ENCODE results near the gene EFTUD2.

EFTUD2 gene

DNA sequence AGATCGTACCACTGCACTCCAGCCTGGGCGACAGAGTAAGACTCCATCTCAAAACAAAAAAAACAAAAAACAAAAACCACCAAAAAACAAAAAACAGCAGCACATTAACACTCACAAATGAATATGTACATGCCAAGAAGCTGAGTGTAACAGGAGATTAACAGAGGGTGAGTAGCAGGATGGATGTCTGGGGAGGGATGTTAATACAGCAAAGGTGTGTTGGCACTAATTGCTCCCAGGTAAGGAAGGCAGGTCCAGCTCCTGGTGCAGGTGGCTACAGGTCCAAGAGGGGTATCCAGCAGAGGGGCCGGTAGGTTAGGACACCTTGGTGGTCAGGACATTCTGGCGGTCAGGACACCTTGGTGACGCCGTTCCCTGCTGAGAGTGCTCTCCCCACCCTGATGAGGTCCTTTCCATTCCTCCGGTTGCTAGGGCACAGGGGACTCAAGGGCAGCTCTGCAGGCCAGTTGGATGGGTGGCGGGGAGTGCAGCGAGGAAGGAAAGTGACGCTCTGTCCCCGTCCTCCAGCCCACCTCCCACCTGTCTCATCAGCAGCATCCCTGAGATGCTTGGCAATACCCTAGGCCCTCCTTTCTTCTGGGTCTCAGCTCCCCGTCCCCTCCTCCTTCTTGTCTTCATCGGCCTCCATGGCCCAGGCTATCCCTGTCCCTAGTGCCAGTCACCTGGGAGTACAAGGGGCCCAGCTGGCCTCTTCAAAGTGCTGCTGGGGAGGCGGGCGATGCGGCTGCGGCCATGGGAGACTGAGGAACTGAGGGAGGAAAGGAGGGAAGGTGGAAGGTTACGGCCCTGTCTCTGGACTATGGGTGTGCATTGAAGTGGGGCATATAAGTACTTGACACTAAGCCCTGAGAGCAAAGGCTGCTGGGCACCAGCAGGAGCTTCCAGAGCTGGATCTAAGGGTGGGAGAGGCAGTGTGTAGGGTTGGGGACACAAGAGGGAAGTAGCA lies 26.8 kb upstream of the EFTUD2 start:
- DNase-seq = no peak

DNA sequence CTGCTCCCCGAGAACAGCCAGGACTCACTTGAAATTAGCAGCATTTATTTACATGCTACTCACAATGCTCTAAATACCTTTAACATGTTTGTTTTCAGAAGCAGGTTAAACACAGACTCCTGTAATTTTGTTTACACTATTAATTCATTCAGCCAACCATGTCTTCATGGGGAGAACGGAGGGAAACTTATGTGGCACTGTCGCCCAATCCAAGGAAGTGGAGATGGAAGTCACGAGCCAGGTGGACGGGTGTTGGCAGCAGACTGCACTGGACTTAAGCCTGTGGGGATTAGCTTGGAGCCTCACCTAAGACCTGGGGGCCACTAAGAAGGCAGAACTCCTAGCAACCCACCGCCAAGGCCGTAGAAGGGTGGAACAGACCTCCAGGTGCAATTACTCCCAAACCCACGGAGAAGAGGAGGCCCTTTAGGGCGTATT lies 24.9 kb upstream of the EFTUD2 start:
- no peak for DNase-seq

DNA sequence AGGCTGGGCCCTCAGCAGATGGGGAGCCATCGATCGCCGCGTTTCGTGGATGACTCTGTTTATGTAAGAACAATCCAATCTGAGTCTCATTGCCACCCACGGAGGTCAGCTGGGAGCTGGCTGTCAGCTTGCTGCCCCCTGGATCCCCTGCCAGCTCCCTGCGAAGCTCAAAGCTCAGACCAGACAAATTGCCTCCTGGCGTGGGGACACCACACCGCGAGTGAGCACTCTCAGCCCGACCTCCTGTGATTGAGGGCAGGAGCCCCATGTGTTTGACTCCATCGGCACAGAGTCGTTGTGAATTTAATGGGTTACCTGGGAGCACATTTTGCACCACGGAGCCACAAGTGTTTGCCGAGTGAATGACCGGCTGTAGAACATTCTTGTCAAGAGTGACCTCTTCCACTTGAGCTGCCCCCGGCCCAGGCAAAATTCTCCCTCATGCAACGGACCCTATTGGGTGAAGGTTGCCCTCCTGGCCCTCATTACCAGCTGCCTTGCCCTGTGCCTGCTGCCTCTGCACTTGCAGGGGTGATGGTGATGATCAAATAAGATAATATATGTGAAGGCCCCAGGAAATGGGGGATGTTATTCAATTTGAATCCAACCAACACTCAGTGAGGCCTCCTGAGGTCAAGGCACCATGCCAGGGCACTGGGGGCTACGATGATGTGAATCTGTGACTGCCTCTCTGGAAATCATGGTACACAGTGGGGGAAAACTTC lies 23.7 kb upstream of the EFTUD2 start:
- DNase-seq = no peak

DNA sequence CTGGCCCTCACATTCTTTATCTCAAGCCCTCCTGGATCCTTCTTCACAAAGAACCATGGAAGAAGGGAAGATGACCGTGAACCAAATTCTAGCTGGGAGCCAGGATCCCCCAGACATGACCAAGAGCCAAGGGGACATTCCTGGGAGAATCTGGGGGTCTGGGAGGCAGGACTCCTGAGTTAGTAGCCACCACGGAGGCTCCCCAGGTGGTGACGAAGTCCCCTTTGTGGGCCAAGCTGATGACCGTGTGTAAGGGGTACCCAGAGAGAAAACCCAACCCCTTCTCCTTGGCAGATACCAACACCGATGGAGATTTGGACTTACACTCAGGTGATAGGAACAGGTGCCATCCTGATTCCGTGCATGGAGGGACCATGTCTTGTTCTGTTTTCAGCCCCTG lies 22.9 kb upstream of the EFTUD2 start:
- DNase-seq = no peak

DNA sequence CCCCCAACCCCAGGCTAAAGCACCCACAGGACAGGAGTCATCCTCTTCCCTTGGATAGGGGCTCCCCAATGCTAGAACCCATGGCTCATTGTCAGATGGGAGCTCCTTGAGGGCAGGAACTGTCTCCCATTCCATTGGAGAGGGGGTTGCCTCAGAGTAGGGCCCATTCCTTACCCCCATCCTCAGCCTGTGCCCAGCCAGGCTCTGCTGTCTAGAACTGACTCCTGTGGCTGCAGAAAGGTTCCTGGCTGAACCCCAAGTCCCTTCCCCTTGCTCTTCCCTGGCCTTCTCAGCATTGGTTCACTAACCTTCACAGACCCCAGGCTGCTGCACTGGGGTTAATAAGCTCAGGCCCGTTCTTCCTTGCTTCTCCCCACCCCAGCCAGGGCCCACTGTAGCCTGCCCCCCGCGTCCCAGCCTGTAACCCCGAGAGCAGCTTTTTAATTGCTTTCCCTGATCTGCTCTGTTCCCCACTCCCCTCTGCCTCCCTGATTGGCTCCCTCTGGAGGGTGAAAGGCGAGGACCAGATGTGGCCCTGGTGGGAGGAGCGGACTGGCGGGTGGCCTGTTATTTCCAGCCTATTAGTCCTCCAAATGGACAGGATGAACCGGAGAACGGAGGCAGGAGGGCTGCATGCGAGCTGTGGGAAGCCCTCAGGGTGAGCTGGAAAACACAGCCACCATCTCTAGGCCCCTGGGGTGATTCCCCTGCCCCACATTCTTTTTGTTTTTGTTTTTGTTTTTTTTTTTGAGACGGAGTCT lies 22.1 kb upstream of the EFTUD2 start:
- DNase-seq = no peak

- DNase-seq = no peak
Measured at GRCh38 chr17:44920565-44920940, 21.3 kb upstream of the EFTUD2 start.

- no peak for DNase-seq
Measured at GRCh38 chr17:44919885-44920564, 20.8 kb upstream of the EFTUD2 start.

DNA sequence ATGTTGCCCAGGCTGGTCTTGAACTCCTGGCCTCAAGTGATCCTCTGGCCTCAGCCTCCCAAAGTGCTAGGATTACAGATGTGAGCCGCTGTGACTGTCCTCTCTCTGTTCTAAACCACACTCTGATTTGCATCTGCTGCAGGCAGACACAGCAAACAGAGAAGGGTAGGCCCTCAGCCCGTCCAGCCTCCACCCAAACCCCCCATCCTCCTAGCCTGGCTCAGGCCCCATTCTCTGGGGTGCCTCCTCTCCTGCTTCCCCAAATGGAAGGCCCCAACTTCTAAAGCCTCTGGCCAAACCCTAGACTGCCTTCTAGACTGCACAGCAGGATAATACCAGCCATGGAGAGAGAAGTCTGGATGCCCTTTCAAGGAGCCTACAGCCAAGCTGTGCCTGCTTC lies 20.2 kb upstream of the EFTUD2 start:
- DNase-seq = no peak

DNA sequence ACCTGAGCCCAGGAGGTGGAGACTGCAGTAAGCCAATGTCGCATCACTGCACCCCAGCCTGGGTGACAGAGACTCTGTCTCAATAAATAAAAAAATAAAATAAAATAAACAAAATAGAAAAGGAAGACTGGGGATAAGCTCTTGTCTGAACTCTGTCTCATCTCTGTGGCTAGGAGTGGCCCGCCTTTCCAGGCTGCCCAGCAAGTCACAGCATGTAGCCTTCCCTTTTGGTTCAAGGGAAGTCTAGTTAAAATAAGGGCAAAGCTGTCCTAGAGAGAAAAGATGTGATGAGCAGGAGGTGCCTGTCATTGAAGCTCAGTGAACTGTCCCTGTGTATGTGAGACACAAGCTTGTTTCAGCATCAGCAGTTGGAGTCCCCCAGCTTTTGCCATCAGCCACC lies 18.8 kb upstream of the EFTUD2 start:
- no peak for DNase-seq

DNA sequence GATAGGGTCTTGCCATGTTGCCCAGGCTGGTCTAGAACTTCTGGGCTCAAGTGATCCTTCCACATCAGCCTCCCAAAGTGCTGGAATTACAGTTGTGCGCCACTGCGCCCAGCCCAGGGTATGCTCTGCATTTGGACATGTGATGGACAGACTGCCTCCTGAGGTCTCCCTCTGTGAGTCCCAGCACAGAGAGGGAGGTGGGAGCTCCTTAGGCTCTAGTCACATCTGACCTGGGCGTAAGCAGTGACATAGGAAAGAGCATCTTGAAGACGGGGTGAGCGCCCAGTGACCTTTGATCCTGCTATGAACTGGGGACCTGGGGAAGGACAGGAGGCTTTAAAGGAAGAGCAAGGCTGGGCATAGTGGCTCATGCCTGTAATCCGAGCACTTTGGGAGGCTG lies 18.2 kb upstream of the EFTUD2 start:
- DNase-seq = no peak

- DNase-seq = no peak
Measured at GRCh38 chr17:44916781-44917241, 17.6 kb upstream of the EFTUD2 start.

DNA sequence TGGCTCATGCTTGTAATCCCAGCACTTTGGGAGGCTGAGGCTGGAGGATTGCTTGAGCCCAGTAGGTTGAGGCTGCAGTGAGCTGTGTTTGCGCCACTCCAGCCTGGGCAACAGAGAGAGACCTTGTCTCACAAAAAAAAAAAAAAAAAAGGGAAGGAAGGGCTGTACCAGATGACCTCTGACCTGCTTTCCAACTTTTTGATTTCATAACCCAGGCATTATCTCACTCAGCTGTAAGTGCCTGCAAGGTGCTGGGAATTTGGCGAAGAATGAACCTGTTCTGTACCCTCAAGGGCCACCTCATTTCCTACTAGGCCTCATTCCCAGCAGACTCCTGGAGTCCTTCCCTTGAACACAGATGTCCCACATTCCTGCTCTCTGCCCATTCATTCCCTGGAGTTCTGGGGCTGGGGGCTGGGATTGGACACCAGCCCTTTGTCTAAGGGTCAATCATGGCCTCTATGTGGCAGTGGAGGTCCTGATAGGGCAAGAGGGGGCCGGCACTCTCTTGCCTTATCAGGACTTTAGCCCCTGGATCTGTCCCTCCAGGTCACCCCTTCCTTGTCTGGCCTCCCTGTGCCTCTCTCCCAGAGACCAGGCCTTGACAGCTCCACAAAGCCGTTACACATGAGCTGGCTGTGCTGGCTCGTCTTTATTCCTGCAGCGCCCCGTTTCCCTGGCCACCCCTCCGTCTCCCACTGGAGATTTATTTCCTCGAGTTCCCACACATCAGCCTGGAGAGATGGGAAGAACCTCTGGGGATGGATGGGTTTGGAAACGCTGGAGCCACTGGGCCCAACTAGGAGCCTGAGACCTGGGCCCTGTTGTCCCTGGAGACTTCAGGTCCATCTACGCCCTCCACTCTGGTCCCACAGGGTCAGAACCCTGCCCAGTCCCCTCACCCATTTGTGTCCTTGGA lies 16.9 kb upstream of the EFTUD2 start:
- no peak for DNase-seq

DNA sequence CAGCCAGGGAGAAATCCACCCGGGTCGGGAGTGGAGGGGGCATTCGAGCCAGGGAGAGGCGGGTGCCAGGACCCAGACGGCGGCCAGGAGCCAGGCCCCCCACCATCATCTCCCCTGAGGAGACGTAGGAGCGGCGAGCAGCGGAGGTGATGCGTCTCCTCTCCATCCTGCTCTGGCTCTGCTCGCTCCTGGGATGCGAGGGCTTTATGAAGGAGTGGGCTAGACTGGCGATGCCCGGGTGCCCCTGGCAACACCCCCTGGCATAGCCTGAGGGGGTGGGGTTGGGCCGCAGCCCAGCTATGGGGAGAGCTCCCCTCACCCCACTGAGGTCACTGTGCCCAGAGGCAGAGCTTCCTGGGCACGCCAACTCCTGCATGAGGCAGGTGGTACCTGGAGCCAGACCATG lies 16.1 kb upstream of the EFTUD2 start, which contains the start of gene GFAP:
Gene GFAP, minus strand, starts transcription at position 180 of the 406 bp plus-strand sequence. Its CDS starts 14 bp downstream, at position 166.
- no peak for DNase-seq

DNA sequence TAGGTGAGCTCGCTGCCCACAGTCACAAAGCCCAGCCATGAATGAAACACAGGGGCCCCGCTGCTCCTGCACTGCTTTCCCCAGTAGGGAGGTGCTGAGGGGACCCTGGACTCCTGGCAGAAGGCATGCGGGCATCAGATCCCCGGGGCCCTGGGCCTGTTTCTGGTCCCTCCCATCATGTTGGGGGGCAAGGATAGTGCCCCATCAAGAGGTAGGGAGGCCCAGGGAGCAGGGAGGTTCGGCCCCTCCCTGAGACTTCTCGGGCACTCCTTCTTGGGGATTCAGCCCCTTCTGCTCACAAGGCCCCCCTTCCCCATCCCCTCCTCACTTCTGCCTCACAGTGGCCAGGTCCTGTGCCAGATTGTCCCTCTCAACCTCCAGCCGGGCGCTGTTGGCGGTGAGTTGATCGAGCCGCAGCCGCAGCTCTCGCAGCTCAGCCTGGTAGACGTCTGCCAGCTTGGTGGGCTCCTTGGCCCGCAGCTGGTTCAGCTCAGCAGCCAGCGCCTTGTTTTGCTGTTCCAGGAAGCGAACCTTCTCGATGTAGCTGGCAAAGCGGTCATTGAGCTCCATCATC lies 15.5 kb upstream of the EFTUD2 start:
- no peak for DNase-seq

- DNase-seq = no peak
Measured at GRCh38 chr17:44914148-44914547, 14.9 kb upstream of the EFTUD2 start.

DNA sequence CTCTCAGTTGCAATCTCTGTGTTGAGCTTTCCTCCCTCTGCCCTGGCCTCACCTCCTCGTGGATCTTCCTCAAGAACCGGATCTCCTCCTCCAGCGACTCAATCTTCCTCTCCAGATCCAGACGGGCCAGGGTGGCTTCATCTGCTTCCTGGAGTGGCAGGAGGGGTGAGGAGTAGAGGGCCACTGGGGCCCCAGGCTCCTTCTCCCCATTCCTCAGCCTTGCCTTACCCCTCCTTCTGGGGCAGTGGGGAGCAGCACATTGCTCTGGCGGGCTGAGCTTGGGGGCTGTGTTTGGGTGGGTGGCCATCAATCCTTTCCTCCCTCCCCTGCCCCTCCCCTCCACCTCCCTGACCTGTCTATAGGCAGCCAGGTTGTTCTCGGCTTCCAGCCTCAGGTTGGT lies 14.4 kb upstream of the EFTUD2 start:
- DNase-seq = no peak

DNA sequence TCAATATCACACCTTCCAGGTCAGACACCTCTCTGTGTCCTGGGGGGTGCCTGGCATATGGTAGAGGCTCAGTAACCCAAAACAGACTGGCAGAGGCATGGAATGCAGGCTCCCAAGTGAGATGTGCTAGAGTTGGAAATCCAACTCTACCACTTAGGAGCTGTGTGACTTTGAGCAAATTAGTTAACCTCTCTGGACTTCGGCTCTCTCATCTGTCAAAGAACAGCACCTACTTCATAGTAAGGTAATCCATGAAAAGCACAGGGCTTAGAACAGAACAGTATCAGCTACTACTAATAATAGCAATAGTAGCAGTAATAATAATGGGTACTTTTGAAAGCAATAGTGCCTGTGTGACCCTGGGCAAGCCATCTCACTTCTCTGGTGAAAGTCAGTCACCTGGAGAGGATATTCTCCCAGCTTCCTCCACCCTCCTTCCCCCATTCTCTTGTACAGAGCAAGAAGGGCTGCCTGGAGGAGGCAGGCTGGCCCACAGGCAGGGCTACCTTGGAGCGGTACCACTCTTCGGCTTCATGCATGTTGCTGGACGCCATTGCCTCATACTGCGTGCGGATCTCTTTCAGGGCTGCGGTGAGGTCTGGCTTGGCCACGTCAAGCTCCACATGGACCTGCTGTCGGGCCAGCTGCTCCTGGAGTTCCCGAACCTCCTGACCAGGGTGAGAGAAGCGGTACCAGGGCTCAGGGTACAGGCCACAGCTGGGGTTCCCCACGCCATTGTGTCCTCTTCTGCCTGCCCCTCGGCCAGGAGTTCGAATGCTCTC lies 13.7 kb upstream of the EFTUD2 start:
- DNase-seq = no peak

- no peak for DNase-seq
Measured at GRCh38 chr17:44911133-44912001, 12.1 kb upstream of the EFTUD2 start.
